NCI-H1694 (cell line): ENCODE measurements around the gene LST1.
"Not testable (repeated sequence)": the region's sequence is repeated elsewhere in the genome, so short reads cannot be mapped to it uniquely, and the experiment has no call there.

Source experiments
- DNase-seq: peaks from one replicate; lab custom pipeline; 2025; lab: John Stamatoyannopoulos, UW

The LST1 gene

GRCh38 chr6:31586008-31586407 is at the start of gene LST1:
Gene LST1, plus strand, starts transcription at chr6:31586277. Its CDS starts 1,023 bp downstream, at chr6:31587300.
- DNase-seq, result no peak

- no peak for DNase-seq
Observed at GRCh38 chr6:31538805-31539400, 47.2 kb upstream of the LST1 start.

GRCh38 chr6:31540640-31541039 is 45.4 kb upstream of the LST1 start:
- DNase-seq, result no peak

GRCh38 chr6:31541059-31541657 is 44.9 kb upstream of the LST1 start:
- no peak for DNase-seq

GRCh38 chr6:31541658-31542521 is 44.2 kb upstream of the LST1 start, which contains the start of gene DDX39B:
Gene DDX39B, minus strand, starts transcription at chr6:31542003. Its CDS starts 1,471 bp downstream, at chr6:31540532.
- DNase-seq, result peak; percentile 87

- no peak for DNase-seq
Observed at GRCh38 chr6:31543639-31544038, 42.4 kb upstream of the LST1 start.

GRCh38 chr6:31544676-31545075 is 41.4 kb upstream of the LST1 start:
- DNase-seq, result no peak

GRCh38 chr6:31545291-31545690 is 40.8 kb upstream of the LST1 start:
- no peak for DNase-seq

- DNase-seq, result peak; percentile 95
Observed at GRCh38 chr6:31546339-31546957, 39.6 kb upstream of the LST1 start, which contains the start of gene ATP6V1G2. Gene ATP6V1G2, minus strand, starts transcription at chr6:31546608. Its CDS starts 49 bp downstream, at chr6:31546559.

GRCh38 chr6:31546958-31547726 is 38.9 kb upstream of the LST1 start, which contains the start of gene NFKBIL1:
Gene NFKBIL1, plus strand, starts transcription at chr6:31547608. Its CDS starts 87 bp downstream, at chr6:31547695.
- DNase-seq, result peak; percentile 93

GRCh38 chr6:31547727-31548543 is 38.1 kb upstream of the LST1 start:
- DNase-seq, result no peak

GRCh38 chr6:31548544-31548873 is 37.6 kb upstream of the LST1 start:
- no peak for DNase-seq

GRCh38 chr6:31551371-31551770 is 34.7 kb upstream of the LST1 start:
- not testable (repeated sequence) for DNase-seq

GRCh38 chr6:31556307-31556706 is 29.8 kb upstream of the LST1 start:
- DNase-seq, result no peak

GRCh38 chr6:31557443-31558317 is 28.4 kb upstream of the LST1 start:
- DNase-seq, result no peak

GRCh38 chr6:31558318-31558625 is 27.8 kb upstream of the LST1 start:
- no peak for DNase-seq

- no peak for DNase-seq
Observed at GRCh38 chr6:31558631-31559500, 27.2 kb upstream of the LST1 start.

GRCh38 chr6:31559606-31559957 is 26.5 kb upstream of the LST1 start:
- DNase-seq, result no peak
